ENCODE data around the gene B3GAT3.
"Not testable (repeated sequence)": the region's sequence is repeated elsewhere in the genome, so short reads cannot be mapped to it uniquely, and the experiment has no call there.

The B3GAT3 gene

DNA sequence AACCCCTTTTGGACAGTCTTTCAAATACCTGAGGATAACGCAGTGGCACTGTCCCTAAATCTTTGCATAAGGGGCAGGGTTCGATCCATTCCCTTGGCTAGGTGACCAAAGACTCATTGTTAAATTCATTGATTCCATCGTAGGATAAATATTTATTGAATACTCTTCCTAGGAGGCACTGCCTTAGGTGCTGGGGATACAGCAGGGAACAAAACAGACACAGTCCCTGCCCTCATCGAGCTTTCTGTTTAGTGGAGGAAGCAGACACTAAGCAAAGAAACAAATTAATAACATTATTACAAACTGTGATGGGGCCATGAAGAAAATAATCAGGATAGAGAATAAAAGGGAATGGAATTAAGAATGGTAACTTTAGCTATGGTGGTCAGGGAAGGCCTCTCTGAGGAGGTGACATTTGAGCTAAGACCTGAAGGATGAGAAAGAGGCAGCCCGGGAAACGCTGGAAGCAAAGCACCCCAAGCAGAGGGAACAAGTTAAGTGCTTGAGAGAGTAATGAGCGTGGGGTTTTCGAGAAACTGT, 689 bp downstream of the B3GAT3 start:
- Histone ChIP-seq H3K4me3 (ENCODE audit: low read depth, low read length, poor library complexity, severe bottlenecking) (peak overlapping the region; percentile 96), H3K79me2 (ENCODE audit: insufficient read depth, low read length) (peaks cover 8% of the 10 kb centered on the region), H2AFZ (ENCODE audit: low read length) (no peak overlapping the region), H3K9me3 (ENCODE audit: low read length) (no peaks in the 10 kb centered on the region), H3K27ac (ENCODE audit: low read depth, low read length, poor library complexity, severe bottlenecking) (peak overlapping the region; percentile 81), H3K4me1 (ENCODE audit: insufficient read depth, low read length, severe bottlenecking) (peaks cover 14% of the 10 kb centered on the region), H3K4me2 (ENCODE audit: low read length) (peak overlapping the region; percentile 92), H3K9me2 (ENCODE audit: low read depth, low read length) (no peaks in the 10 kb centered on the region), H4K20me1 (ENCODE audit: insufficient read depth, low read length) (no peaks in the 10 kb centered on the region), H3K9ac (ENCODE audit: low read length) (peak overlapping the region; percentile 99), H3K27me3 (ENCODE audit: insufficient read depth, low read length) (no peaks in the 10 kb centered on the region), H3F3A (ENCODE audit: insufficient read depth, low read length) (peaks cover 7% of the 10 kb centered on the region; the same call in 1 of the 2 replicates), H3K36me3 (ENCODE audit: insufficient read depth, low read length) (peaks cover 35% of the 10 kb centered on the region)
- TF ChIP-seq, protein P1, sequence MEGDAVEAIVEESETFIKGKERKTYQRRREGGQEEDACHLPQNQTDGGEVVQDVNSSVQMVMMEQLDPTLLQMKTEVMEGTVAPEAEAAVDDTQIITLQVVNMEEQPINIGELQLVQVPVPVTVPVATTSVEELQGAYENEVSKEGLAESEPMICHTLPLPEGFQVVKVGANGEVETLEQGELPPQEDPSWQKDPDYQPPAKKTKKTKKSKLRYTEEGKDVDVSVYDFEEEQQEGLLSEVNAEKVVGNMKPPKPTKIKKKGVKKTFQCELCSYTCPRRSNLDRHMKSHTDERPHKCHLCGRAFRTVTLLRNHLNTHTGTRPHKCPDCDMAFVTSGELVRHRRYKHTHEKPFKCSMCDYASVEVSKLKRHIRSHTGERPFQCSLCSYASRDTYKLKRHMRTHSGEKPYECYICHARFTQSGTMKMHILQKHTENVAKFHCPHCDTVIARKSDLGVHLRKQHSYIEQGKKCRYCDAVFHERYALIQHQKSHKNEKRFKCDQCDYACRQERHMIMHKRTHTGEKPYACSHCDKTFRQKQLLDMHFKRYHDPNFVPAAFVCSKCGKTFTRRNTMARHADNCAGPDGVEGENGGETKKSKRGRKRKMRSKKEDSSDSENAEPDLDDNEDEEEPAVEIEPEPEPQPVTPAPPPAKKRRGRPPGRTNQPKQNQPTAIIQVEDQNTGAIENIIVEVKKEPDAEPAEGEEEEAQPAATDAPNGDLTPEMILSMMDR (IDR thresholded peaks at IDR 0.05; ENCODE audit: low read length): no peak
- no peak for TF ChIP-seq EZH2 (IDR thresholded peaks at IDR 0.05; ENCODE audit: borderline replicate concordance, low read length)

DNA sequence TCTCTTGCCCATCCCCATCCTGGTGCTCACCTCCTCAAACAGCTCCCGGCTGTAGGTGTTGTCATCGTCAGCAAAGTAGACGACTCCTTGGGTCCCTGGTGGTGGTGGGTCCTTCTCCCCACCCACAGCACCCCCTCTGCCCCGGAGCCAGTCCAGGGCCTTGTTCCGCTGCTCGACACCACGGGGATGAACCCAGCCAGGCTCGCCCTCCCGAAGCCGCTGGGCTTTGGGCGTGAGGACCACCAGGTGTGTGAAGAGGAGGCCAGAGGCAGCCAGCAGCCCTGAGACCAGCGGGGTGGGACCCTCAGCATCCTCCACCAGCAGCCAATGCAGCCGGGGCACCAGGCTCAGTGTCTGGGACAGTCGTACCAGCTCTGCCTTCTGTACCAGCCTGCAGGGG, 4.8 kb downstream of the B3GAT3 start:
- H3K4me1 ChIP-seq (ENCODE audit: insufficient read depth, low read length, severe bottlenecking); H3K9ac ChIP-seq (ENCODE audit: low read length); H3K4me2 ChIP-seq (ENCODE audit: low read length); H3K4me3 ChIP-seq (ENCODE audit: low read depth, low read length, poor library complexity, severe bottlenecking); H4K20me1 ChIP-seq (ENCODE audit: insufficient read depth, low read length); H2AFZ ChIP-seq (ENCODE audit: low read length); H3K79me2 ChIP-seq (ENCODE audit: insufficient read depth, low read length); H3F3A ChIP-seq (ENCODE audit: insufficient read depth, low read length); H3K9me2 ChIP-seq (ENCODE audit: low read depth, low read length); H3K27ac ChIP-seq (ENCODE audit: low read depth, low read length, poor library complexity, severe bottlenecking); H3K9me3 ChIP-seq (ENCODE audit: low read length); H3K27me3 ChIP-seq (ENCODE audit: insufficient read depth, low read length): not testable (repeated sequence)
- peaks cover 23% of the 10 kb centered on the region for H3K36me3 ChIP-seq (ENCODE audit: insufficient read depth, low read length)

DNA sequence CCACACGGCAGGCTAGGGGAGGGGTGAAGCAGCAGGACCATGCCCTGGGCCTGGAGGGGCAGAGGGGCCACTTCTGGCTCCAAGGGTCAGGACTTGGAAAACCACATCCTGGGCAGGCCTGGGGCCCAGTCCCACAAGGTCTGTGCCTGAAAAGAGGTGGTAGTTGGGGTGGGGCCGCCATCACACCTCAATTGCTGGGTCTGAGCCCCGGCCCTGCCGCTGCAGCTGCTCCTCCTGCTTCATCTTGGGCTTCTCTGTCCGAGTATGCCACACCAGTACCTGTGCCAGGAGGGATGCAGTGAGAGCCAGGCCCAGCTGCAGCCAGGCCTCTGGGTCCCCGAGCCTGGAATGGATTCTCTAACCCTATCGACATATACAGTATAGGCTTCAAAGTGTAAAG, 6.3 kb downstream of the B3GAT3 start:
- Histone ChIP-seq H2AFZ (ENCODE audit: low read length) (no peak overlapping the region), H3K4me2 (ENCODE audit: low read length) (no peak overlapping the region), H3K9me2 (ENCODE audit: low read depth, low read length) (no peaks in the 10 kb centered on the region), H3K9me3 (ENCODE audit: low read length) (no peaks in the 10 kb centered on the region), H3K4me1 (ENCODE audit: insufficient read depth, low read length, severe bottlenecking) (peaks cover 16% of the 10 kb centered on the region), H3F3A (ENCODE audit: insufficient read depth, low read length) (no peaks in the 10 kb centered on the region), H3K9ac (ENCODE audit: low read length) (no peak overlapping the region), H3K27me3 (ENCODE audit: insufficient read depth, low read length) (no peaks in the 10 kb centered on the region), H4K20me1 (ENCODE audit: insufficient read depth, low read length) (no peaks in the 10 kb centered on the region), H3K27ac (ENCODE audit: low read depth, low read length, poor library complexity, severe bottlenecking) (no peak overlapping the region), H3K79me2 (ENCODE audit: insufficient read depth, low read length) (no peaks in the 10 kb centered on the region; the same call in 1 of the 2 replicates), H3K36me3 (ENCODE audit: insufficient read depth, low read length) (peaks cover 24% of the 10 kb centered on the region), H3K4me3 (ENCODE audit: low read depth, low read length, poor library complexity, severe bottlenecking) (no peak overlapping the region)
- TF ChIP-seq, protein P1 (IDR thresholded peaks at IDR 0.05; ENCODE audit: low read length): no peak
- TF ChIP-seq EZH2 (IDR thresholded peaks at IDR 0.05; ENCODE audit: borderline replicate concordance, low read length): no peak

DNA sequence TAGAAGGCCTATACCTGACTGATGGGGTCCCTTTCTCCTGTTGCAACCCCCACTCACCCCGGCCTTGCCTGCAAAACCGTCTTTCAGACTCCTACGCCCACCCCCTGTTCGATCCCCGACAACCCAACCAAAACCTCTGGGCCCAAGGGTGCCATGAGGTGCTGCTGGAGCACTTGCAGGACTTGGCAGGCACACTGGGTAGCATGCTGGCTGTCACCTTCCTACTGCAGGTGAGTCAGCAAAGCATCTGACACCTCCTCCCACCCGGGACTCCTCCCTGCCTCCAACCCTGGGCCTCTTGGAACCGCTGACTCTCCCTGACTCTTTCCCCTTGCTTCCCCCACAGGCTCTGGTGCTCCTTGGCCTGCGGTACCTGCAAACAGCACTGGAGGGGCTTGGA, 7.5 kb downstream of the B3GAT3 start:
- no peaks in the 10 kb centered on the region for H3K79me2 ChIP-seq (ENCODE audit: insufficient read depth, low read length)
- no peaks in the 10 kb centered on the region for H3K9me3 ChIP-seq (ENCODE audit: low read length)
- H3K27ac ChIP-seq (ENCODE audit: low read depth, low read length, poor library complexity, severe bottlenecking): peak overlapping the region; percentile 53
- no peak overlapping the region for H3K4me3 ChIP-seq (ENCODE audit: low read depth, low read length, poor library complexity, severe bottlenecking)
- H3K36me3 ChIP-seq (ENCODE audit: insufficient read depth, low read length): peaks cover 30% of the 10 kb centered on the region
- H3K4me2 ChIP-seq (ENCODE audit: low read length): no peak overlapping the region
- H3K9ac ChIP-seq (ENCODE audit: low read length): no peak overlapping the region; the same call in 1 of the 2 replicates
- peaks cover 25% of the 10 kb centered on the region for H3K4me1 ChIP-seq (ENCODE audit: insufficient read depth, low read length, severe bottlenecking)
- TF ChIP-seq EZH2 (IDR thresholded peaks at IDR 0.05; ENCODE audit: borderline replicate concordance, low read length): no peak
- TF ChIP-seq, protein P1 (IDR thresholded peaks at IDR 0.05; ENCODE audit: low read length): no peak
- H2AFZ ChIP-seq (ENCODE audit: low read length): no peak overlapping the region
- no peaks in the 10 kb centered on the region for H4K20me1 ChIP-seq (ENCODE audit: insufficient read depth, low read length)
- H3K27me3 ChIP-seq (ENCODE audit: insufficient read depth, low read length): no peaks in the 10 kb centered on the region
- H3K9me2 ChIP-seq (ENCODE audit: low read depth, low read length): no peaks in the 10 kb centered on the region
- H3F3A ChIP-seq (ENCODE audit: insufficient read depth, low read length): no peaks in the 10 kb centered on the region; the same call in 1 of the 2 replicates

Measured in OCI-LY1 (cell line).